K562 (cell line): ENCODE results near the gene SIRPA. TPM values are rescaled to one million over a fixed set of nuclear protein-coding genes. Genes with fewer than 3 reads are reported as not detected.

Experiments used
- ATAC-seq: fragments of 200-7000 bp; cut with Tn5 transposase; 3 replicates; pipeline ENCODE4 v1.9.1; 2020; ENCODE audit warnings: moderate library complexity
- BruUV-seq: library from RNA; stranded (reverse); fragments of 400-500 nt; replicated peaks from 2 replicates; lab custom pipeline; 2021; lab: Mats Ljungman, UMichigan
- CTCF ChIA-PET: fragments of 300-600 bp; formaldehyde crosslinking; extraction: SDS; loops from one replicate; lab custom pipeline; 2021; ENCODE audit warnings: low intra/inter-chr PET ratio; lab: Yijun Ruan, JAX
- POLR2A ChIA-PET: fragments of 300-600, 350-650 bp; sonication (Branson Sonifier 250); formaldehyde crosslinking; extraction: SDS; loops from one replicate; lab custom pipeline; 2021; ENCODE audit warnings: antibody characterized with exemption, inconsistent platforms; lab: Yijun Ruan, JAX
- DNase-seq, 4 experiments: peaks; one replicate each; pipeline versions ENCODE4 v3.0.0 to v3.0.0-alpha.2; 2011 to 2018; ENCODE audit warnings: low spot score in 3 of 4, mixed read lengths in 3 of 4; ENCODE audit errors: extremely low read depth in 1 of 4
- FAIRE-seq: peaks from 2 replicates; lab custom pipeline; 2011; peaks lifted over from hg19 to GRCh38; lab: Jason Lieb, UNC
- H2AFZ ChIP-seq: 2 replicates; pipeline ENCODE4 v1.6.0; 2011; ENCODE audit warnings: low read depth, low read length, control low read depth, inconsistent platforms
- H3K27ac ChIP-seq: fragments of 200-600 bp; 3 replicates; pipeline ENCODE4 v1.8.0; 2011; ENCODE audit warnings: low read depth, mild to moderate bottlenecking, control low read depth, inconsistent platforms, low read length, moderate library complexity, mixed read lengths; ENCODE audit errors: extremely low read depth
- H3K27me3 ChIP-seq, 2 experiments: fragments of 300-600 bp in 1 of 2; 2 replicates in 1 of 2; 3 replicates in 1 of 2; pipeline versions ENCODE4 v1.6.0 to v1.8.0; 2011; ENCODE audit warnings: inconsistent platforms in 2 of 2, low read length in 2 of 2, mild to moderate bottlenecking in 1 of 2, mixed read lengths in 1 of 2, moderate library complexity in 1 of 2; ENCODE audit not compliant: control insufficient read depth in 2 of 2, insufficient read depth in 2 of 2
- H3K36me3 ChIP-seq: fragments of 300-600 bp; 3 replicates; pipeline ENCODE4 v1.8.0; 2011; ENCODE audit warnings: mild to moderate bottlenecking, low read length, inconsistent platforms; ENCODE audit not compliant: control insufficient read depth, insufficient read depth
- H3K4me1 ChIP-seq, 2 experiments: fragments of 200-600 bp in 1 of 2; replicated peaks in 1 of 2; 2 replicates in 1 of 2; 3 replicates in 1 of 2; pipeline versions ENCODE4 v1.5.1 to v1.8.0; 2011; ENCODE audit warnings: inconsistent platforms in 2 of 2, low read length in 2 of 2, mild to moderate bottlenecking in 1 of 2, mixed read lengths in 1 of 2, moderate library complexity in 1 of 2; ENCODE audit not compliant: control insufficient read depth in 2 of 2, insufficient read depth in 2 of 2
- H3K4me2 ChIP-seq: 2 replicates; pipeline ENCODE4 v1.6.1; 2011; ENCODE audit warnings: low read length, control low read depth, inconsistent platforms, mixed read lengths; ENCODE audit not compliant: insufficient read depth
- H3K4me3 ChIP-seq: fragments of 200-600 bp; sonication (generic), shearing (Covaris generic); 2 replicates; pipeline ENCODE4 v1.5.1; 2016; ENCODE audit warnings: control low read depth, inconsistent platforms
- H3K79me2 ChIP-seq: fragments of 200-600 bp; 3 replicates; pipeline ENCODE4 v1.8.0; 2011; ENCODE audit warnings: low read length, inconsistent platforms; ENCODE audit not compliant: control insufficient read depth, insufficient read depth
- H3K9ac ChIP-seq, 2 experiments: 2 replicates each; pipeline versions ENCODE4 v1.6.0 to v1.6.1; 2011; ENCODE audit warnings: low read depth in 2 of 2, low read length in 2 of 2, control low read depth in 1 of 2, inconsistent platforms in 1 of 2, mild to moderate bottlenecking in 1 of 2, mixed read lengths in 1 of 2; ENCODE audit not compliant: insufficient read depth in 1 of 2
- H3K9me1 ChIP-seq: one replicate; pipeline ENCODE4 v1.6.0; 2011; ENCODE audit warnings: inconsistent platforms, mild to moderate bottlenecking, low read length, moderate library complexity; ENCODE audit not compliant: control insufficient read depth, insufficient read depth
- H3K9me3 ChIP-seq: replicated peaks from 2 replicates; pipeline ENCODE4 v1.5.1; 2011; ENCODE audit warnings: low read depth, low read length, inconsistent platforms; ENCODE audit not compliant: control insufficient read depth, insufficient read depth
- H4K20me1 ChIP-seq: replicated peaks from 2 replicates; pipeline ENCODE4 v1.6.1; 2011; ENCODE audit warnings: low read length, inconsistent platforms, mixed read lengths; ENCODE audit not compliant: control insufficient read depth, insufficient read depth
- CHD2 ChIP-seq: IDR thresholded peaks from 2 replicates; pipeline ENCODE4 v1.6.1; 2011; ENCODE audit warnings: low read depth, low read length
- DDX20 ChIP-seq: fragments of 450-650 bp; IDR thresholded peaks from 2 replicates; pipeline ENCODE4 v1.6.1; 2016; ENCODE audit warnings: missing genetic modification characterization, low read depth, mild to moderate bottlenecking, missing compliant biosample characterization, moderate library complexity
- ETS2 ChIP-seq: IDR thresholded peaks from 2 replicates; pipeline ENCODE4 v1.6.1; 2016; ENCODE audit warnings: borderline replicate concordance, missing genetic modification characterization, mild to moderate bottlenecking, moderate library complexity, missing compliant biosample characterization; ENCODE audit not compliant: poor library complexity, severe bottlenecking
- GABPB1 ChIP-seq: sonication (generic); formaldehyde crosslinking; IDR thresholded peaks from 2 replicates; pipeline ENCODE4 v1.8.0; 2022; ENCODE audit warnings: mild to moderate bottlenecking, missing genetic modification reagents
- GMEB1 ChIP-seq: fragments of 250-450 bp; sonication (Bioruptor Pico); IDR thresholded peaks from 2 replicates; pipeline ENCODE4 v1.4.0; 2020; ENCODE audit warnings: mild to moderate bottlenecking
- HMG20B ChIP-seq: fragments of 250-450 bp; sonication (Bioruptor Pico); IDR thresholded peaks from 2 replicates; pipeline ENCODE4 v1.5.0; 2021; ENCODE audit warnings: mild to moderate bottlenecking
- KLF16 ChIP-seq: IDR thresholded peaks from 2 replicates; pipeline ENCODE4 v1.6.1; 2016; ENCODE audit warnings: antibody characterized with exemption
- MAZ ChIP-seq, 2 experiments: fragments of 450-650 bp in 1 of 2; sonication (generic) in 1 of 2; formaldehyde crosslinking; IDR thresholded peaks in 1 of 2; conservative IDR thresholded peaks in 1 of 2; 2 replicates each; pipeline versions ENCODE4 v1.4.0 to v1.5.0; 2020; ENCODE audit warnings: mild to moderate bottlenecking in 1 of 2, missing genetic modification reagents in 1 of 2
- MYC ChIP-seq, 2 experiments: fragments of 250-450 bp in 1 of 2; sonication (Bioruptor Pico) in 1 of 2; IDR thresholded peaks; 2 replicates each; pipeline versions ENCODE4 v1.5.1 to v1.6.1; 2012 to 2021; ENCODE audit warnings: low read depth in 2 of 2, borderline replicate concordance in 1 of 2, improper control_type of control experiment in 1 of 2, low read length in 1 of 2, mild to moderate bottlenecking in 1 of 2, moderate library complexity in 1 of 2
- POLR2AphosphoS2 ChIP-seq: IDR thresholded peaks from 2 replicates; pipeline ENCODE4 v1.6.1; 2012; ENCODE audit warnings: low read length, improper control_type of control experiment
- PTRF ChIP-seq: fragments of 450-650 bp; IDR thresholded peaks from 2 replicates; pipeline ENCODE4 v1.6.1; 2016; ENCODE audit warnings: mild to moderate bottlenecking, missing genetic modification characterization, missing compliant biosample characterization
- RBM34 ChIP-seq: fragments of 200-400 bp; formaldehyde crosslinking; IDR thresholded peaks from 2 replicates; pipeline ENCODE4 v1.6.1; 2018; ENCODE audit warnings: low read length, borderline replicate concordance; ENCODE audit not compliant: insufficient read depth
- RHOXF2B ChIP-seq: fragments of 250-450 bp; sonication (Bioruptor Pico); conservative IDR thresholded peaks from 2 replicates; pipeline ENCODE4 v1.5.1; 2021
- ZBTB12 ChIP-seq: fragments of 250-450 bp; sonication (Bioruptor Pico); IDR thresholded peaks from 2 replicates; pipeline ENCODE4 v1.4.0; 2020
- ZNF133 ChIP-seq: fragments of 250-450 bp; sonication (Bioruptor Pico); IDR thresholded peaks from 2 replicates; pipeline ENCODE4 v1.4.0; 2020; ENCODE audit warnings: mild to moderate bottlenecking
- ZNF140 ChIP-seq: fragments of 250-450 bp; sonication (Bioruptor Pico); IDR thresholded peaks from 2 replicates; pipeline ENCODE4 v1.8.0; 2021; ENCODE audit warnings: moderate library complexity, mild to moderate bottlenecking, inconsistent platforms
- ZNF696 ChIP-seq: fragments of 250-450 bp; sonication (Bioruptor Pico); conservative IDR thresholded peaks from 2 replicates; pipeline ENCODE4 v1.4.0; 2020; ENCODE audit warnings: mild to moderate bottlenecking, moderate library complexity
- WGBS: fragments of 100-300 bp; shearing (Covaris generic); methylation state at CpG from one replicate; pipeline ENCODE4 v1.1.6; 2016; ENCODE audit warnings: low coverage, mixed read lengths; ENCODE audit not compliant: insufficient coverage; ENCODE audit errors: missing lambda C conversion rate; 5-methylcytosine and 5-hydroxymethylcytosine counted together
- in situ Hi-C: fragments of 300-500 bp; cut with MboI; formaldehyde crosslinking; loops from 4 replicates; pipeline ENCODE4 v1.15.0; 2018; ENCODE audit warnings: inconsistent platforms, mixed read lengths
- intact Hi-C: fragments of 100-400 bp; cut with micrococcal nuclease; formaldehyde crosslinking; loops from 2 replicates; pipeline ENCODE4 v1.14.2; 2022
- polyA plus RNA-seq, 8 experiments: library from polyadenylated mRNA; depleted of rRNA in 4 of 8; stranded (reverse) in 5 of 8; unstranded in 3 of 8; fragments of >200 nt; fragmentation: Nextera tagmentation in 2 of 8; fragmentation: Illumina TruSeq in 1 of 8; extraction: Ambion mirVana in 2 of 8; extraction: Trizol in 1 of 8; gene quantifications; 2 replicates each; pipeline versions ENCODE4 v1.2.1 to v1.2.3, GENCODE V29; 2011 to 2014; ENCODE audit warnings: inconsistent platforms in 1 of 8, missing spikeins in 1 of 8
- total RNA-seq, 7 experiments: library from RNA; depleted of rRNA in 6 of 7; stranded (reverse); fragments of >200 nt in 6 of 7; fragmentation: Illumina TruSeq in 2 of 7; extraction: Trizol in 2 of 7; gene quantifications; 2 replicates each; pipeline versions ENCODE4 v1.2.1 to v1.2.3, GENCODE V29; 2011 to 2021; ENCODE audit warnings: low replicate concordance in 1 of 7

Gene SIRPA
- total and polyA plus RNA-seq, 9 of the 15 experiments (the other 6 are each of a cell fraction or from before 2014, with no cell fraction given) = 0.01 to 0.40 (median 0.11) TPM; not detected in 2

GRCh38 chr20:1858871-1859270, 36.3 kb upstream of the SIRPA start:
- Histone ChIP-seq H2AFZ (no peak overlapping the region), H3K79me2 (no peaks in the 10 kb centered on the region), H3K9me1 (no peaks in the 10 kb centered on the region), H3K27me3 (no peaks in the 10 kb centered on the region; a peak in 1 of 5 replicates), H3K4me2 (no peak overlapping the region), H3K9me3 (no peaks in the 10 kb centered on the region), H3K9ac (no peak overlapping the region), H4K20me1 (no peaks in the 10 kb centered on the region), H3K4me1 (no peaks in the 10 kb centered on the region; a peak in 2 of 5 replicates), H3K27ac (no peak overlapping the region), H3K4me3 (no peak overlapping the region), H3K36me3 (no peaks in the 10 kb centered on the region)
- DNase-seq (no peak), FAIRE-seq (no peak), ATAC-seq (no peak)
- ChIA-PET CTCF (no interaction called here), POLR2A (interaction anchor here (1.1 kb wide), 1 partner anchor 310 kb away, joined by 4 read pairs; no protein-coding TSS in a partner anchor)
- BruUV-seq = no TSS peak
- intact Hi-C loops (no loop called here), in situ Hi-C loops (no loop called here)
- 0% methylated on average over 5 of the region's 5 CpGs for WGBS
- TF ChIP-seq PTRF (tag) (no peak), RBM34 (no peak), ZNF140 (CRISPR knock-in tag) (no peak), CHD2 (no peak), HMG20B (CRISPR knock-in tag) (no peak), DDX20 (no peak), RHOXF2B (no peak), ETS2 (no peak), MYC (IDR thresholded peaks at IDR 0.05; ENCODE audit: low read depth, low read length) (no peak), MYC (CRISPR knock-in tag; IDR thresholded peaks at IDR 0.05; ENCODE audit: borderline replicate concordance, low read depth) (no peak), KLF16 (no peak), ZNF133 (CRISPR knock-in tag) (no peak), GMEB1 (no peak), POLR2AphosphoS2 (no peak), ZNF696 (CRISPR knock-in tag) (no peak), MAZ (CRISPR knock-in tag; conservative IDR thresholded peaks at IDR 0.05 in 1 of 2, IDR thresholded peaks at IDR 0.05 in 1 of 2) (no peak), ZBTB12 (CRISPR knock-in tag) (no peak), GABPB1 (CRISPR knock-in tag) (no peak)
